Heart right ventricle (tissue), 16 donors: ENCODE data around the gene GP2. TPM values are rescaled to one million over a fixed set of nuclear protein-coding genes. Genes with fewer than 3 reads are reported as not detected.

Source experiments
- ATAC-seq, 8 donors: fragments of 200-7000 bp; cut with Tn5 transposase; one replicate each; pipeline ENCODE4 v1.9.1; 2020; ENCODE audit warnings: mild to moderate bottlenecking in 8 of 8, moderate library complexity in 8 of 8, moderate number of reproducible peaks in 1 of 8
- DNase-seq, 2 donors: peaks; one replicate each; pipeline ENCODE4 v3.0.0-alpha.2; 2020
- H3K27ac ChIP-seq, 10 donors: fragments of 200-600 bp; sonication (generic) in 2 of 10; one replicate each; pipeline versions ENCODE4 v1.5.0 to v1.8.0; 2020 to 2022; ENCODE audit warnings: mild to moderate bottlenecking in 3 of 10
- H3K27me3 ChIP-seq, 7 donors: fragments of 200-600 bp; one replicate each; pipeline ENCODE4 v1.8.0; 2021 to 2022; ENCODE audit warnings: mild to moderate bottlenecking in 2 of 7
- H3K36me3 ChIP-seq, 9 donors: fragments of 200-600 bp; sonication (generic) in 1 of 9; one replicate each; pipeline versions ENCODE4 v1.5.0 to v1.8.0; 2020 to 2022; ENCODE audit warnings: mild to moderate bottlenecking in 2 of 9
- H3K4me1 ChIP-seq, 9 donors: fragments of 200-600 bp; sonication (generic) in 1 of 9; one replicate each; pipeline versions ENCODE4 v1.5.0 to v1.8.0; 2020 to 2022; ENCODE audit warnings: mild to moderate bottlenecking in 4 of 9
- H3K4me3 ChIP-seq, 10 donors: fragments of 200-600 bp; sonication (generic) in 2 of 10; one replicate each; pipeline versions ENCODE4 v1.5.0 to v1.8.0; 2020 to 2022; ENCODE audit warnings: mild to moderate bottlenecking in 7 of 10, moderate library complexity in 2 of 10
- H3K9me3 ChIP-seq, 11 donors: fragments of 200-600 bp in 10 of 11; sonication (generic) in 2 of 11; one replicate each; pipeline versions ENCODE4 v1.5.0 to v1.8.0; 2013 to 2022; ENCODE audit warnings: mild to moderate bottlenecking in 2 of 11, control low read depth in 1 of 11, moderate library complexity in 1 of 11
- WGBS, 2 donors: extraction: QIAGEN DNeasy Blood & Tissue Kit; methylation state at CpG; one replicate each; pipeline ENCODE4 v1.1.7; 2013; ENCODE audit warnings: inconsistent platforms in 1 of 2; 5-methylcytosine and 5-hydroxymethylcytosine counted together
- intact Hi-C, 10 donors: fragments of 100-400 bp; cut with DNase I; formaldehyde crosslinking; loops; one replicate each; pipeline versions ENCODE4 v1.11.1 to v1.14.2; 2022
- polyA plus RNA-seq, 2 donors: library from polyadenylated mRNA; stranded (reverse); fragments of 200-250 nt; gene quantifications; one replicate each; pipeline ENCODE4 v1.2.3, GENCODE V29; 2013
- total RNA-seq, 10 donors: library from RNA; stranded (reverse); fragmentation: NEBNext Ultra II Directional in 3 of 10; extraction: Animal tissue kit (Norgen Biotek cat#: 25700) in 3 of 10; gene quantifications; one replicate each; pipeline versions ENCODE4 v1.2.1 to v1.2.4, GENCODE V29; 2021 to 2023
- TF ChIP-seq, protein P1 (sequence below), 9 donors: fragments of 200-600 bp; sonication (generic) in 2 of 9; IDR thresholded peaks; one replicate each; pipeline versions ENCODE4 v1.5.0 to v1.8.0; 2021 to 2022; ENCODE audit warnings: antibody characterized with exemption in 9 of 9, mild to moderate bottlenecking in 5 of 9, moderate library complexity in 1 of 9
- donor health status: Arrhythmogenic right ventricular cardiomyopathy.
- donor health status: ischemic (EF 13 %, LVEDD 7.1; RV severe dilation, severe dysfunction).
- donor health status: healthy with polysubstance abuse.
- donor health status: DM: no; HTN: yes; CAD: no.
- donor health status: DM: no; HTN: no; CAD: no.
- donor health status: ischemic (EF 25% LVEDD 6.9; RV normal size, moderate dysfunction).
- donor health status: ischemic (EF 25% LVEDD 5.7; RV mildly dilated, moderate dysfunction).
- donor health status: healthy.
- donor health status: DM: yes; HTN: yes; CAD: no.
- donor health status: Ischemic cardiomyopathy.
- donor health status: ischemic (EF 35%, LVEDD 5.7; RV mildly dilated, moderate dysfunction).
- donor health status: nonischemic (EF 11% LVEDD 7.7; RV severe dilation, severe dysfunction).
- donor health status: DM: yes; HTN: yes; CAD: no.
- donor health status: PGD.
- donor health status: ischemic (EF 29% LVEDD 5.4; RV normal size, mild dysfunction).
- donor health status: nonischemic (EF 23%, LVEDD 6.1; RV moderate dilation, normal function).

Gene GP2
- total and polyA plus RNA-seq, 12 donors: 0.54 to 3.8 (median 2.6) TPM; not detected in 4

DNA sequence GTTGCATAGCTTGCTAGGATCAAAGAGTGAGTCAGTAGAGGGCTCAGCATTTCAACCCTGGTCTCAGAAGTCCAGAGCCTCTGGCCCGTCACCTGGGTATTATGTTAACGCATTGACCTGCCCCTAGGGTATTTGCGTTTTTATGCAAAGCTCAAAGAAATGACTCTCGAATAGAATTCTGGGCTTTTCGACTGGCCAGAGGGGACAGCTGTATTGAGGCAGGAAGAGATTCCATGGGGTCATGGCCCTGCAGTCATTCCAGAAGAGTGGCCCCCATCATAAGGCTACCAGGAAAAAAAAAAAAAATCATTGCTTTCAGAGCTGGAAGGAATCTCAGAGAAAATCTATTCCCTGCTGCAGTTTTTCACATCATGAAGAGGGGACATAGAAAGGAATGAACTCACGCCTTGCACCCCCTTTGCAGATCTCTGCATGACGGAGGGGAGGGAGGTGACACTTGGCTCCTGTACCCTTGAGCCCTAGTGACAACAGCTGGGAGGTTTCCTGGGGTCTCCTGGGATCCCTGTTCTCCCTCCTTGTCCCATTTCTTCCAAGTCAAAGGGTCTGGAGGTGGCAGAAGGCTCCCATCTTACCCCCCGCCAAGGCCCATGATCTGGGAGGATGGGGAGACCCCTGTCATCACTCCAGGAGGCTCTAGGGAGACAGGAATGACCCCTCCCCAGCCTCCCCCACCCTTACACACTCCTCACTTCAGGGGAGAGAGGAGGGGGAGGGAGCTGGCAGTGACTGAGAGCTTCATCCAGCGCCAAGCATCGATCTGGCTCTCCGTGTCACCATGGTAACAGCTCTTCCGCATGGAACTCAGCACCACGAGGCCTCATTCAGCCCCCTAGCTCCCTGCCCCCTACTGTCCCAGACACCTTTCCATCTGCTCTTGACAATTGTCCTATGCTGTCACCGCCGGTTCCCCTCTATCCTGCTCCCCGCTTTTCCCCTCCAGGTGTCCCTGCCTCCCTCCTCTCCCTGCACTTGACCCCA, 35.8 kb downstream of the GP2 start:
- Histone ChIP-seq H3K36me3 (no peaks in the 10 kb centered on the region), H3K4me1 (no peaks in the 10 kb centered on the region), H3K9me3 (no peaks in the 10 kb centered on the region), H3K27ac (no peak overlapping the region), H3K27me3 (peaks cover 0 to 53% (median 24%) of the 10 kb centered on the region in 7 donors), H3K4me3 (no peak overlapping the region)
- TF ChIP-seq, protein P1, sequence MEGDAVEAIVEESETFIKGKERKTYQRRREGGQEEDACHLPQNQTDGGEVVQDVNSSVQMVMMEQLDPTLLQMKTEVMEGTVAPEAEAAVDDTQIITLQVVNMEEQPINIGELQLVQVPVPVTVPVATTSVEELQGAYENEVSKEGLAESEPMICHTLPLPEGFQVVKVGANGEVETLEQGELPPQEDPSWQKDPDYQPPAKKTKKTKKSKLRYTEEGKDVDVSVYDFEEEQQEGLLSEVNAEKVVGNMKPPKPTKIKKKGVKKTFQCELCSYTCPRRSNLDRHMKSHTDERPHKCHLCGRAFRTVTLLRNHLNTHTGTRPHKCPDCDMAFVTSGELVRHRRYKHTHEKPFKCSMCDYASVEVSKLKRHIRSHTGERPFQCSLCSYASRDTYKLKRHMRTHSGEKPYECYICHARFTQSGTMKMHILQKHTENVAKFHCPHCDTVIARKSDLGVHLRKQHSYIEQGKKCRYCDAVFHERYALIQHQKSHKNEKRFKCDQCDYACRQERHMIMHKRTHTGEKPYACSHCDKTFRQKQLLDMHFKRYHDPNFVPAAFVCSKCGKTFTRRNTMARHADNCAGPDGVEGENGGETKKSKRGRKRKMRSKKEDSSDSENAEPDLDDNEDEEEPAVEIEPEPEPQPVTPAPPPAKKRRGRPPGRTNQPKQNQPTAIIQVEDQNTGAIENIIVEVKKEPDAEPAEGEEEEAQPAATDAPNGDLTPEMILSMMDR (IDR thresholded peaks at IDR 0.05): no peak
- ATAC-seq: no peak
- no peak for DNase-seq
- 32 to 34% methylated on average over 16 of the region's 16 CpGs for WGBS, 2 donors
- intact Hi-C loops: loop anchor here in 1 of 10 donors (10.0 kb wide), 2 partner anchors 63 to 377 kb away; partner anchors contain the start of gene UMOD

DNA sequence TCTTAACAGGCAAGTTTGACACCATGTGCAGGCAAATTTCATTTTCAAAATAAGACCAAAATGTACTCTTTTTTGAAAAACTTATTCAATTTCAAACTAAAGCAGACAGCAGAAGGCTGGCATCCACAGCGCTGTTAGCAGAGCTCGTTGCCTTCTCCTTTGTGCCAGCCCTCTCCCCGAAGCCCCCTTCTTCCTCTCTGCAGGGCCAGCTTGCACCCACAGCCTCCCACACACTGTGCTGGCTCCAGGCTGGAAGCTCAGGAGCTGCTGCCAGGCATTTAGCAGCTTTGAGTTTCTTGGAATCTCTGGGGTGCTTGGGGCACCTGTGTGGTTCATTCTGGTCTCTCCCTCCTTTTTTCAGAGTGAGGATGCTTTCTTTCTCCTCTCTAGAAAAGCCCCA, 37.7 kb downstream of the GP2 start:
- Histone ChIP-seq H3K27me3 (peaks cover 0 to 39% (median 24%) of the 10 kb centered on the region in 7 donors), H3K36me3 (no peaks in the 10 kb centered on the region), H3K27ac (no peak overlapping the region), H3K4me3 (no peak overlapping the region), H3K4me1 (no peaks in the 10 kb centered on the region), H3K9me3 (peaks cover 0 to 2% (median 0%) of the 10 kb centered on the region in 11 donors)
- TF ChIP-seq, protein P1 (IDR thresholded peaks at IDR 0.05): no peak
- DNase-seq (no peak), ATAC-seq (no peak)
- WGBS, 2 donors: 63 to 71% methylated on average over 3 of the region's 3 CpGs
- intact Hi-C loops: no loop called here

DNA sequence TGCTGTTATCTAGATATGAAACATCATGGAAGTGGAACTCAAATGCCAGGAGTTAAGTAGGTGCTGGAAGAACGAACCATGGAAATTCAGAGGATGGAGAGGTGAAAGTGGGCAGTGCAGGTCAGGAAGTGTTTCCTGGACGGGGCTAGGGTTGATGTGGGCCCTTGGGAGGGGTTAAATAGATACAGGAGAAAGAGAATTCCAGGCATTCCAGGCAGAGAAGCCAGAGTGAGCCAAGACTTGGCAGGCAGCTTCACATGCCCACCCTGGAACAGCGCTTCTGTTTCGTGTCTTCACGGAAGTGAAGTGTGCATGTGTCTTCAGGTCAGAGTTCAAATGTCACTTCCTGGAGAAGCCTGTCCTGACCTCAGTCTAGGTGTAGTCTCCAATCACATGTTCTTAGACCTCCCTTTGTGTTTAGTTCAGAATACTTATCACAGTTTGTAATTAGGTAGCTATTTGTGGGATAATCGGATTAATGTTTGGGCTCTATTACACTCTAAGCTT, 41.3 kb downstream of the GP2 start:
- TF ChIP-seq, protein P1 (IDR thresholded peaks at IDR 0.05): no peak
- 27 to 28% methylated on average over 6 of the region's 6 CpGs for WGBS, 2 donors
- Histone ChIP-seq H3K4me3 (no peak overlapping the region), H3K27me3 (peaks cover 0 to 31% (median 7%) of the 10 kb centered on the region in 7 donors), H3K36me3 (no peaks in the 10 kb centered on the region), H3K27ac (no peak overlapping the region), H3K4me1 (no peaks in the 10 kb centered on the region), H3K9me3 (peaks cover 0 to 5% (median 0%) of the 10 kb centered on the region in 11 donors)
- intact Hi-C loops: no loop called here
- ATAC-seq: no peak
- DNase-seq: no peak

DNA sequence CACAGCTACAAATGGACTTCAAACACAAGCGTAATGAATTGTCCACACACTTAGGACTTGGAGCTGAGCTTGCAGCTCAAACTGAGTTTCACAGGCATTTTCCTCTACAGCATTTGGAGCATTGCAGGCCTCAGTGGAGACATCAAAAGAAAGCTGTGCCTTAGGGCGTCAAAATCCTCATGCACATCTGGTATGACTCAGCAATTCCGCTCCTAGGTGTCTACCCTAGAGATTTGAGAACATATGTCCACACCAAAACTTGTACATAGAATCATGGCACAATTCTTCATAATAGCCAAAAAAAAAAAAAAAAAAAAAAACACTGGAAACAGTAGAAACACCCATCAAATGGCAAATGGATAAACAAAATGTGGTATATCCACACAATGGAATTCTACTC, 47.1 kb downstream of the GP2 start:
- WGBS, 2 donors: 81 to 82% methylated on average over 3 of the region's 3 CpGs
- intact Hi-C loops: no loop called here
- DNase-seq: no peak
- H3K4me3 ChIP-seq: no peak overlapping the region
- H3K27ac ChIP-seq: no peak overlapping the region
- H3K4me1 ChIP-seq: no peaks in the 10 kb centered on the region
- peaks cover 0 to 14% (median 0%) of the 10 kb centered on the region in 7 donors for H3K27me3 ChIP-seq
- H3K36me3 ChIP-seq: no peaks in the 10 kb centered on the region
- TF ChIP-seq, protein P1 (IDR thresholded peaks at IDR 0.05): no peak
- H3K9me3 ChIP-seq: peaks cover 0 to 14% (median 0%) of the 10 kb centered on the region in 11 donors
- no peak for ATAC-seq
